SK-N-SH (cell line): ENCODE results near the gene DUSP28.

Experiments
- CTCF ChIP-seq: fragments of 200-600 bp; sonication (generic); IDR thresholded peaks from 2 replicates; pipeline ENCODE4 v1.6.1; 2017; ENCODE audit warnings: antibody characterized with exemption, mild to moderate bottlenecking, moderate library complexity
- TAF1 ChIP-seq: IDR thresholded peaks from 2 replicates; pipeline ENCODE4 v1.6.1; 2012; ENCODE audit warnings: low read depth, mild to moderate bottlenecking, low read length, moderate library complexity, borderline replicate concordance

- no peak for TF ChIP-seq CTCF
- no peak for TF ChIP-seq TAF1
Observed at GRCh38 chr2:240570531-240571313, 10.6 kb downstream of the DUSP28 start.
